ENCODE measurements around the gene MAL. TPM values are rescaled to one million over a fixed set of nuclear protein-coding genes. Genes with fewer than 3 reads are reported as not detected.

Gene MAL
- total and polyA plus RNA-seq, 2 of the 8 experiments (the other 6 are each of a cell fraction or from before 2014, with no cell fraction given) = not detected

GRCh38 chr2:95031726-95032116 is 6.2 kb downstream of the MAL start:
- no peak overlapping the region for H2BK20ac ChIP-seq (ENCODE audit: low read length)
- no peak overlapping the region for H2AK5ac ChIP-seq (ENCODE audit: low read depth, low read length)
- WGBS, 2 experiments (ENCODE audit: extremely low coverage in 1 of 2, insufficient coverage in 1 of 2, insufficient read length in 1 of 2, insufficient replicate concordance in 2 of 2, low coverage in 1 of 2, low lambda C conversion rate in 2 of 2, missing lambda C conversion rate in 1 of 2) = 63% methylated on average over 1 of the region's 1 CpG; no CpG with 5 or more reads in 1 of the 2 experiments
- no peak overlapping the region for H3K4me2 ChIP-seq (ENCODE audit: insufficient read depth in 1 of 2, low read depth in 2 of 2, low read length in 2 of 2)
- H2BK120ac ChIP-seq (replicated peaks; ENCODE audit: low read depth, low read length) = no peak overlapping the region
- H3K79me1 ChIP-seq (ENCODE audit: low read depth, low read length) = no peaks in the 10 kb centered on the region
- H3K56ac ChIP-seq (replicated peaks; ENCODE audit: insufficient read length, low read depth, low read length) = no peak overlapping the region
- H4K20me1 ChIP-seq (replicated peaks in 1 of 2; ENCODE audit: control insufficient read depth in 1 of 2, insufficient read depth in 2 of 2, low read length in 2 of 2) = no peaks in the 10 kb centered on the region
- DNase-seq (ENCODE audit: low read depth in 1 of 2, low spot score in 2 of 2) (no peak), FAIRE-seq (no peak)
- no peak overlapping the region for H4K91ac ChIP-seq (replicated peaks; ENCODE audit: insufficient read length, low read length)
- CTCF ChIA-PET (ENCODE audit: partially characterized antibody) = interaction anchor here (1.8 kb wide), 1 partner anchor 47 kb away, joined by 4 read pairs; no protein-coding TSS in a partner anchor
- H2BK12ac ChIP-seq (ENCODE audit: low read depth, low read length) = no peak overlapping the region
- no peak overlapping the region for H3K9ac ChIP-seq (replicated peaks in 1 of 4; ENCODE audit: extremely low read depth in 1 of 4, low read depth in 3 of 4, low read length in 3 of 4)
- no peak overlapping the region for H3K27ac ChIP-seq (ENCODE audit: low read depth, low read length)
- H3K79me2 ChIP-seq (ENCODE audit: control insufficient read depth in 1 of 2, insufficient read depth in 2 of 2, low read length in 2 of 2) = no peaks in the 10 kb centered on the region
- H3K9me3 ChIP-seq (ENCODE audit: insufficient read depth in 2 of 2, low read depth in 1 of 2, low read length in 1 of 2) = peaks cover 68 to 87% of the 10 kb centered on the region in 2 experiments
- no peaks in the 10 kb centered on the region for H3K23me2 ChIP-seq (ENCODE audit: low read depth, low read length)
- H3K18ac ChIP-seq (ENCODE audit: extremely low read depth, low read length) = no peak overlapping the region
- H3K36me3 ChIP-seq (ENCODE audit: control insufficient read depth in 2 of 4, insufficient read depth in 4 of 4, low read length in 3 of 4) = no peaks in the 10 kb centered on the region
- POLR2A ChIA-PET (ENCODE audit: partially characterized antibody) = no interaction called here
- H2BK5ac ChIP-seq (ENCODE audit: low read depth, low read length) = no peak overlapping the region
- H3K4ac ChIP-seq (replicated peaks; ENCODE audit: insufficient read length, low read depth, low read length) = no peak overlapping the region
- H3K4me3 ChIP-seq (ENCODE audit: extremely low read depth in 1 of 4, insufficient read depth in 2 of 4, low read depth in 3 of 4, low read length in 4 of 4) = no peak overlapping the region
- H2AFZ ChIP-seq (ENCODE audit: low read length) = no peak overlapping the region
- no peak overlapping the region for H3K23ac ChIP-seq (ENCODE audit: insufficient read length)
- peaks cover 0 to 10% (median 7%) of the 10 kb centered on the region in 4 experiments; a peak in 6 of 7 replicates for H3K27me3 ChIP-seq (replicated peaks in 1 of 4; ENCODE audit: control insufficient read depth in 3 of 4, extremely low read depth in 1 of 4, insufficient read depth in 3 of 4, low read length in 3 of 4)
- no peak overlapping the region for H4K8ac ChIP-seq (ENCODE audit: extremely low read depth, insufficient read depth, low read length)
- H4K5ac ChIP-seq (ENCODE audit: insufficient read length, low read depth, low read length) = no peak overlapping the region
- H3K4me1 ChIP-seq (replicated peaks in 1 of 4; ENCODE audit: control insufficient read depth in 3 of 4, insufficient read depth in 4 of 4, low read length in 3 of 4) = peaks cover 0 to 4% (median 0%) of the 10 kb centered on the region in 4 experiments; a peak in 1 of 7 replicates
- no peak overlapping the region for H3K14ac ChIP-seq (ENCODE audit: insufficient read length)
- H2BK15ac ChIP-seq (ENCODE audit: low read length) = no peak overlapping the region
- TF ChIP-seq TEAD4 (IDR thresholded peaks at IDR 0.05; ENCODE audit: low read depth, low read length) = no peak
- no peak for TF ChIP-seq KDM1A (IDR thresholded peaks at IDR 0.05; ENCODE audit: borderline replicate concordance, low read length)
- no peak for TF ChIP-seq POU5F1 (IDR thresholded peaks at IDR 0.05; ENCODE audit: low read depth, low read length)
- TF ChIP-seq CTBP2 (IDR thresholded peaks at IDR 0.05; ENCODE audit: borderline replicate concordance, insufficient read depth, insufficient read length, low read length) = no peak
- TF ChIP-seq E2F6 (IDR thresholded peaks at IDR 0.05) = no peak
- TF ChIP-seq KDM4A (IDR thresholded peaks at IDR 0.05; ENCODE audit: low read depth, low read length, severe bottlenecking) = no peak
- no peak for TF ChIP-seq EZH2 (IDR thresholded peaks at IDR 0.05; ENCODE audit: low read depth, low read length, severe bottlenecking)
- TF ChIP-seq, protein P1, sequence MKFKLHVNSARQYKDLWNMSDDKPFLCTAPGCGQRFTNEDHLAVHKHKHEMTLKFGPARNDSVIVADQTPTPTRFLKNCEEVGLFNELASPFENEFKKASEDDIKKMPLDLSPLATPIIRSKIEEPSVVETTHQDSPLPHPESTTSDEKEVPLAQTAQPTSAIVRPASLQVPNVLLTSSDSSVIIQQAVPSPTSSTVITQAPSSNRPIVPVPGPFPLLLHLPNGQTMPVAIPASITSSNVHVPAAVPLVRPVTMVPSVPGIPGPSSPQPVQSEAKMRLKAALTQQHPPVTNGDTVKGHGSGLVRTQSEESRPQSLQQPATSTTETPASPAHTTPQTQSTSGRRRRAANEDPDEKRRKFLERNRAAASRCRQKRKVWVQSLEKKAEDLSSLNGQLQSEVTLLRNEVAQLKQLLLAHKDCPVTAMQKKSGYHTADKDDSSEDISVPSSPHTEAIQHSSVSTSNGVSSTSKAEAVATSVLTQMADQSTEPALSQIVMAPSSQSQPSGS (IDR thresholded peaks at IDR 0.05; ENCODE audit: low read length) = no peak
- TF ChIP-seq CHD1 (IDR thresholded peaks at IDR 0.05; ENCODE audit: low read depth, low read length) = no peak
- TF ChIP-seq HDAC6 (IDR thresholded peaks at IDR 0.05; ENCODE audit: low read depth, low read length) = no peak
- no peak for TF ChIP-seq SIN3A (conservative IDR thresholded peaks at IDR 0.05 in 1 of 2, IDR thresholded peaks at IDR 0.05 in 1 of 2; ENCODE audit: low read depth in 1 of 2, low read length in 2 of 2)

Data from H1 (cell line).